ENCODE data around the gene KIF2C. TPM values are rescaled to one million over a fixed set of nuclear protein-coding genes. Genes with fewer than 3 reads are reported as not detected.

The KIF2C gene
- total RNA-seq, 1 experiment from 2014 or later, result 92.6 TPM

GRCh38 chr1:44730741-44731512 lies 8.7 kb upstream of the KIF2C start, which contains the start of gene RNU5D-1:
Gene RNU5D-1, minus strand, starts transcription at chr1:44731170.
- Histone ChIP-seq H2AFZ (ENCODE audit: low read depth, low read length, poor library complexity, severe bottlenecking) (no peak within 1 kb of the TSS), H3K27me3 (ENCODE audit: insufficient read depth, low read length) (no peaks in the 10 kb centered on the region), H3K4me3 (replicated peaks in 1 of 2; ENCODE audit: low read depth in 1 of 2, low read length in 2 of 2) (peak within 1 kb of the TSS in 1 of 2 experiments; percentile 3; a peak in 1 of 4 replicates), H3K9ac (ENCODE audit: low read length) (peak within 1 kb of the TSS; percentile 64), H3K9me2 (ENCODE audit: insufficient read depth) (no peaks in the 10 kb centered on the region), H3K4me2 (ENCODE audit: low read length) (peak within 1 kb of the TSS; percentile 54), H3K79me2 (ENCODE audit: insufficient read depth, low read length) (no peaks in the 10 kb centered on the region), H3K36me3 (ENCODE audit: control insufficient read depth in 1 of 2, insufficient read depth in 2 of 2, low read length in 2 of 2) (no peaks in the 10 kb centered on the region), H3K4me1 (ENCODE audit: control insufficient read depth in 1 of 2, insufficient read depth in 2 of 2, low read length in 2 of 2) (peaks cover 34 to 70% of the 10 kb centered on the region in 2 experiments), H4K20me1 (ENCODE audit: insufficient read depth) (no peaks in the 10 kb centered on the region), H3K9me3 (ENCODE audit: control insufficient read depth in 1 of 2, insufficient read depth in 1 of 2, low read depth in 1 of 2, low read length in 2 of 2) (no peaks in the 10 kb centered on the region), H3K27ac (ENCODE audit: low read depth, low read length) (peak within 1 kb of the TSS; percentile 86)
- ChIA-PET CTCF (interaction anchor here (0.6 to 2.6 kb wide), 10 partner anchors 9 to 838 kb away, joined by 3 to 25 read pairs (median 4); partner anchors contain the start of gene RPS8), POLR2A (interaction anchor here (0.6 to 5.9 kb wide), 32 partner anchors 9 to 791 kb away, joined by 3 to 461 read pairs (median 4); partner anchors contain the start of genes BEST4, BTBD19, CCDC163 and DYNLT4), RAD21 (ENCODE audit: low non-redundant PET in 1 of 2, low total read pairs in 2 of 2, uncharacterized antibody in 2 of 2, unreplicated experiment in 2 of 2) (interaction anchor here (0.6 to 1.2 kb wide), 3 partner anchors 10 to 845 kb away, joined by 3 read pairs; no protein-coding TSS in a partner anchor)
- DNase-seq (ENCODE audit: low read depth, low spot score) (peak; percentile 98), ATAC-seq (peak; percentile 77)
- BruUV-seq (replicated peaks), result TSS peak; percentile 99
- intact Hi-C loops (cut with micrococcal nuclease), result loop anchor here (1.0 to 5.0 kb wide), 5 partner anchors 8 to 761 kb away; partner anchors contain the start of genes HECTD3, KIF2C, RPS8 and TESK2
- no peak for TF ChIP-seq ZFX (IDR thresholded peaks at IDR 0.05)
- TF ChIP-seq MAX (IDR thresholded peaks at IDR 0.05), result peak; percentile 60; the same call in 1 of the 2 replicates
- TF ChIP-seq SP1 (IDR thresholded peaks at IDR 0.05; ENCODE audit: low read depth), result peak; percentile 94
- TF ChIP-seq CBX3 (IDR thresholded peaks at IDR 0.05; ENCODE audit: low read depth), result peak; percentile 84
- peak; percentile 90 for TF ChIP-seq ZBTB33 (IDR thresholded peaks at IDR 0.05; ENCODE audit: extremely low read depth, insufficient replicate concordance, low read length)
- peak; percentile 44 for TF ChIP-seq RAD21 (IDR thresholded peaks at IDR 0.05; ENCODE audit: low read depth)
- peak; percentile 100 for TF ChIP-seq SIN3A (IDR thresholded peaks at IDR 0.05; ENCODE audit: low read depth)
- no peak for TF ChIP-seq EZH2 (IDR thresholded peaks at IDR 0.05)
- peak; percentile 51; the same call in 1 of the 2 replicates for TF ChIP-seq EGR1 (IDR thresholded peaks at IDR 0.05; ENCODE audit: low read depth)
- no peak for TF ChIP-seq REST (IDR thresholded peaks at IDR 0.05; ENCODE audit: low read depth)
- TF ChIP-seq ELF1 (IDR thresholded peaks at IDR 0.05; ENCODE audit: borderline replicate concordance, low read depth), result no peak; the same call in 1 of the 2 replicates
- TF ChIP-seq POLR2A (IDR thresholded peaks at IDR 0.05; ENCODE audit: borderline replicate concordance, extremely low read depth, insufficient read depth, insufficient read length), result peak; percentile 100
- no peak for TF ChIP-seq YY1 (IDR thresholded peaks at IDR 0.05; ENCODE audit: extremely low read depth, insufficient replicate concordance, low read depth, low read length)
- TF ChIP-seq POLR2AphosphoS5 (IDR thresholded peaks at IDR 0.05; ENCODE audit: low read depth, low read length), result peak; percentile 100
- TF ChIP-seq CTCF (IDR thresholded peaks at IDR 0.05 in 2 of 3, conservative IDR thresholded peaks at IDR 0.05 in 1 of 3; ENCODE audit: borderline replicate concordance in 1 of 3, insufficient read depth in 1 of 3, low read depth in 2 of 3, low read length in 2 of 3), result peak; percentile 47 to 82 (median 75); a peak in 5 of 6 replicates
- TF ChIP-seq ZNF274 (IDR thresholded peaks at IDR 0.05; ENCODE audit: low read depth, low read length), result no peak
- TF ChIP-seq CEBPB (IDR thresholded peaks at IDR 0.05; ENCODE audit: low read depth), result peak; percentile 82
